SH-SY5Y (cell line): ENCODE results near the gene MEF2A.

ENCODE experiments used
- GATA2 ChIP-seq: IDR thresholded peaks from 2 replicates; pipeline ENCODE4 v1.6.1; 2011; ENCODE audit warnings: mild to moderate bottlenecking, low read depth, low read length
- GATA3 ChIP-seq: IDR thresholded peaks from 2 replicates; pipeline ENCODE4 v1.6.1; 2011; ENCODE audit warnings: low read depth, mild to moderate bottlenecking, low read length, moderate library complexity

MEF2A gene

GRCh38 chr15:99578809-99579208 is 13.0 kb downstream of the MEF2A start:
- no peak for TF ChIP-seq GATA3
- TF ChIP-seq GATA2, result no peak

DNA sequence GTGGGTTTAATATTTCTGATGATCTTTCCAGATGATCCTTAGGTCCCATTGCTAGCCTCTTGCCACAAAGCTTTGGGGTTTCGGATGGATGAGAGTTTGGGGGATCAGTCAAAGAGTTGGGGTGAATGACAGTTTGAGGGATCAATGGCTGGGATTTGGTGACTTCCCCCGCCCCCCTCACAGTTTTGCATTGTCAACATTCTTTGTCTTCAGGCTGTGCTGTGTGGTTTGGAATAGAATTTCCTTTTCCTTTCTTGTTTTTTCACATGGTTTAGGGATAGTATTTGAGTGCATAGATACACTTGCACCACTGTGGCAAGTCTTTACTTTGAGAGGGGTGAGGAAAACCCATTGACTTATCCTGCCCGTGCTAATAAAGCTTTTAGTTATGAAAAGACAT is 14.3 kb downstream of the MEF2A start:
- no peak for TF ChIP-seq GATA2

DNA sequence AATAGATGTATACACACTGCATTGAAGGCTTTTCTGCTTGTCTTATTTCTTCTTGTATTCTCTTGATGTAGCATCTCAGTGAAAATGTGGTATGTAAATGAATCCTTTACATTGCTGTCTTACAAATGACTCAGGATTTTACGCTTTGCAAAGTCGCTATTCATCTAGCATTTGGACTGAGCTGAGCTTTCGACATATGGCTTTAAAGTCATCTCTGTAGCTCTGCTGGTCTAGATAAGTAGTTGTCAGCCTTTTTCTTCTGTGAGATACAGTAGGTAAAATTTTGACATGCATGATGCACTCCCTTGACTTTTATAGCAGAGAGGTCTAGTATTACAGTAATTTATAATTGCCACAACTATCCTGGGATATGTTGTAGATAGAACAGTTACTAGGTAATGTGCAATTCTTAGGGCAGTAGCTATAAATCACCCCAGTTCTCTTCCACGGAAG is 16.8 kb downstream of the MEF2A start:
- TF ChIP-seq GATA2, result no peak

- no peak for TF ChIP-seq GATA3
- no peak for TF ChIP-seq GATA2
Measured at GRCh38 chr15:99584081-99584600, 18.4 kb downstream of the MEF2A start.

- TF ChIP-seq GATA3, result no peak
- no peak for TF ChIP-seq GATA2
Measured at GRCh38 chr15:99586121-99586520, 20.3 kb downstream of the MEF2A start.

DNA sequence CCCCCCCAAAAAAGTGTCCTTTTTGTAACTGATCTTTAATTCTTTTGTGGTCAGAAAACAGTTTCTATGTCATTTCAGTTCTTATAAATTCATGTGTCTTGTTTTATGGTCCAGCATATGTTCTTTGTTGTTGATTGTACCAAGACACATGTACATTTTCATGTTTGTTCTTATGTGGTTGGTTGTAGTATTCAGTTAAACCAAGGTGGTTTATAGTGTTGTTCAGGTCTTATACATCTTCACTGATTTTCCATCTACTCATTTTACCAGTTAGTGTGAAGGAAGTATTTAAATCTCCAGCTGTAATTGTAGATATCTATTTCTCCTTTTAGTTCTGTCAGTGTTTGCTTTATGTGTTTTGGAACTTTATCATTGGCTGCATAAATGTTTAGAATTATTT is 24.0 kb downstream of the MEF2A start:
- TF ChIP-seq GATA3, result no peak

DNA sequence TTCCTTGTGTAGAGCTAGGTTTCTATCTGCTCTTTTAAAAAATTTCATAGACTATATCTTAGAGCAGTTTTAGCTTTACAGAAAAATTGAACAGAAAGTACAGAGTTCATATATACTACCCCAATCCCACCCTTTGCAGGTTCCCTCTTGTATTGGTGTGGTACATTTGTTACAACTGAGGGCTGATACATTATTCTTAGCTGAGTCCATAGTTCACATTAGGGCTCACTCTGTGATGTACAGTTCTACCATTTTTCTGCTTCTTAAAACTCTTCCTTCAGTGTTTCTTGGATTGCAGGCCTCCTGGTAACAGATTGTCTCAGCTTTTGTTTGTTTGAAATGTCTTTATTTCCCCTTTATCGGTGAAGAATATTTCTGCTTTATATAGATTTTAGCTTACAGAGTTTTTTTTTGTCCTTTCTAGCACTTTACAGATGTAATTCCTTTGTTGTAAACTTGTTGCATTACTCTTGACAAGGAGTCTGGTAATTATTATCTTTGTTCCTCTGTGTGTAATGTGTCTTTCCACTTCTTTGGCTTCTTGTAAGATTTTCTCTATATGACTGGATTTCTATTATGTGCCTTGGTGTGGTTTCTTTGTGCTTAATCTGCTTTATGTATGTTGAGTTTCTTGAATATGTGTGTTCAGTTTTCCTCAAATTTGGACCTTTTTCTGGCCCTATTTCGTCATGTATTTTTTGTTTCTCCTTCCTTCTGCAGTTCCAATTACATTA is 25.3 kb downstream of the MEF2A start:
- no peak for TF ChIP-seq GATA3
- no peak for TF ChIP-seq GATA2

DNA sequence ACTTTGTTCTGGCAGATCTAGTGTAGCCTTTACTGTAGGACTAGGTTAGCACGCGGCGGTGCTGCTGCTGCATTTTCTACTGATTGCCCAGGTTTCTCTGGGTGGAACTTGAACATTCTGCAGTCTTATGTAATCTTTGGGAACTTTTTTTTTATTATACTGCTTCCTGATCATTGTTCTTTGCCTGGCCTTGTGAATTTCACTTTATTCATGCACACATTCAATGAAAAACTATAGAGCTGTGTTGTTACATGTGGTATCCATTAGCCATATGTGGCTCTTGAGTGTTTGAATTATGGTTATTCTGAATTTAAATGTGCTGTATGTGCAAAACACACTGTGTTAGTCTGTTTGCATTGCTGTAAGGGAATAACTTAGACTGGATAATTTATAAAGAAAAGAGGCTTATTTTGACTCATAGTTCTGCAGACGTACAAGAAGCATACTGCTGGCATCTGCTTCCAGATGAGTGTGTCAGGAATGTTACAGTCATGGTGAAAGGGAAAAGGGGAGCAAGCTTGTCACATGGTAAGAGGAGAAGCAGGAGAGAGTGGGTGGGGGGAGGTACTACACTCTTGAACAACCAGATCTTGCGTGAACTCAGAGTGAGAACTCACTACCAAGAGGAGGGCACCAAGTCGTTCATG is 26.5 kb downstream of the MEF2A start:
- TF ChIP-seq GATA2 (no peak), GATA3 (no peak)

- TF ChIP-seq GATA2 (no peak), GATA3 (no peak)
Measured at GRCh38 chr15:99593070-99593469, 27.3 kb downstream of the MEF2A start.

DNA sequence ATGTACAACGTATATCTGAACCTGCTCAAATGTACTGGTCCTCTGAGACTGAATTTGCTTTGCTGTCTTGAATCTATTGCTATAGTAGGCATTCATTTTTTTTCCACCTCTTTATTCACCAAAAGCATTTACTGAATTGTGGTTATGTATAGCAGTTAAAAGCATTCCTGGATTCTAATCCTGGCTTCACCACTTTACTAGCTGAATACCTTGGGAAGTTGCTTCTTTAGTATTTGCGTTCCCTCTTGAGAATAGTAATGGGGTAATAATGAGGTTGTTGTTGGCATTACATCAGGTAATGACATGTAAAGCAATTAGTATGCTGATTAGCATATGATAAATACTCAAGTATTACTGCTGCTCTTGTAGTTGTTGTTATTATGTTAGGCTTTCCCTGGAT is 29.1 kb downstream of the MEF2A start:
- TF ChIP-seq GATA2 (no peak), GATA3 (no peak)

DNA sequence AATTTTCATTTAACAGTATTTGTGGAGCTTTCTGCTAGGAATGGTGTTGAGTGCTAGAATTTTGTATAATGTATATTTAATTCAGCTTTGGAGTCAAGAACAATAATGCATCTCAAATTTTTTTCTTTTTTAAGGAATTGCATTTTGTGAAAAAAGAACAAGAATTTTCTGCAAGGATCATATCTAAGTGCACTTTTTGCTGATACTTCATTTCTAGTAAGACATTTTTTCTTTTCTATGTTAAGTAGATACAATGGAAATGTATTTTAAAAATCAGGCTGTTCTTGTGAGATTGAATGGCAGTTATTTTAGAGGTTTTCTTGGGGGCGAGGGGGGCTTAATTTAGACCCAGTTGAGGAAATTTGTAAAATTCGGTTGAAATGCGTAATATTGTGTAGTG is 32.5 kb downstream of the MEF2A start:
- no peak for TF ChIP-seq GATA2

DNA sequence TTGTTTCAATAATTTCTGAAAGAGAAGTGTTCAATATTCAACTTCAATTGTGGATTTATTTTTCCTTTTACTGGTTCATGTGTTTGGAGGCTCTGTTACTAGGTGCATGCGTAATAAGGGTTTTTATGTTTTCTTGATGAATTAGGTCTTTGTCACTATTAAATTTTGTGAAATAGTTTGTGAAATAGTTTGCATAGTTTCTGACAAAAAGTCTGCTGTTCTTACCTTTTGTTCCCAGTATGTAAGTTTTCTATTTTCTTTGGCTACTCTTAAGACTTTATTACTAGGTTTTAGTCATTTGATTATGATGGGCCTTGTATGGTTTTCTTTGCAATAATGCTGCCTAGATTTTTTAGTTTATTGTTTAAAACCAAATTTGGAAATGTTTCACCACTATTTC is 38.0 kb downstream of the MEF2A start:
- TF ChIP-seq GATA2, result no peak
- no peak for TF ChIP-seq GATA3

- TF ChIP-seq GATA2, result no peak
- TF ChIP-seq GATA3, result no peak
Measured at GRCh38 chr15:99604865-99605264, 39.1 kb downstream of the MEF2A start.

DNA sequence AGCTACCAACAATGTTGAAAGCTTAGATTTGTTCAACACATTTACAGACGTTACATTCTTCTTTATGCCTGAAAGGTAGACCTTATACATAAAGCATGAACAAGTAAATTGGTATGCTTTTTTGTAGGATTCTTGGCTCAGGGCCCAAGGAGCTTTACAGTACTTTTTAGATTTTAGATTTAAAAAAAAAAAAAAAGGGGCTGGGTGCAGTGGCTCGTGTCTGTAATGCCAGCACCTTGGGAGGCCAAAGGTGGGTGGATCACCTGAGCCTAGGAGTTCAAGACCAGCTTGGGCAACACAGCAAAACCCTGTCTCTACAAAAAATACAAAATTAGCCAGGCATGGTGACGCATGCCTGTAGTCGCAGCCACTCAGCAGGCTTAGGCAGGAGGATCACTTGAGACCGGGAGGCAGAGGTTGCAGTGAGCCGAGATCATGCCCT is 39.7 kb downstream of the MEF2A start:
- no peak for TF ChIP-seq GATA3
- TF ChIP-seq GATA2, result no peak

DNA sequence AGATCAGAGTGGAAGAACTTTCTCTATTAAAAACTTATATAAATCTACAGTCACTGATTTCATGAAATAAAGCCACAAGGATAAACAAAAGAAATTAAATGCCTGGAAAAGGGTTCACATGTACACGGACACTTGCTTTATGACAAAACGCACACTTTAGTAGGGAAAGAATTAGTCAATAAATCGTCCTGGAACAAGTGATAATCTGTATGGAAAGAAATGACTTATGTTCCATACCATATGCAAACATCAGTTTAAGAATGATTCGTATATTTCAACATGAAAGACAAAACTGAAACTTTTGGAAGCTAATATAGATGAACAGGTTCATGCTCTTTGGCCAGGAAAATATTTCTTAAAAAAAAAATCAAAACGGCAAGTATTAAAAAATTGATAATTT is 40.2 kb downstream of the MEF2A start:
- TF ChIP-seq GATA2, result no peak
- no peak for TF ChIP-seq GATA3

DNA sequence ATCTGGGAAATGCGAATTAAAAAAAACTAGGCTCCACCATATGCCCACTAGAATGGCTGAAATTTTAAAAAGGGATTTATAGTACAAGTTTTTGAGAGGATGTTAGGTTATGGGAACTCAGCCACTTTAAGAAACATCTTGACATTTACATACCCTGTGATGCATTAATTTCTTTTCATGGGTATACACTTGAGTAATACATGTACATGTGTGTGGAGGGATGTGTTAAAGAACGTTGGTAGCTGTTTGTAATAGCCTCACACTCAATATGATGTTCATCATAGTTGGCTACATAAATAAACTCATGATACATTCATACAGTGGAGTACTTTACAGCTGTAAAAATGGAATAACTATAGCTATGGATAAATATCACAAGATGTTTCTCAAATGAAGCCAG is 40.9 kb downstream of the MEF2A start:
- TF ChIP-seq GATA2 (no peak), GATA3 (no peak)
